Measurements from ENCODE around the gene SLC39A11. TPM values are rescaled to one million over a fixed set of nuclear protein-coding genes. Genes with fewer than 3 reads are reported as not detected.

The SLC39A11 gene
- total RNA-seq, 1 experiment from 2014 or later: 15.8 TPM

DNA sequence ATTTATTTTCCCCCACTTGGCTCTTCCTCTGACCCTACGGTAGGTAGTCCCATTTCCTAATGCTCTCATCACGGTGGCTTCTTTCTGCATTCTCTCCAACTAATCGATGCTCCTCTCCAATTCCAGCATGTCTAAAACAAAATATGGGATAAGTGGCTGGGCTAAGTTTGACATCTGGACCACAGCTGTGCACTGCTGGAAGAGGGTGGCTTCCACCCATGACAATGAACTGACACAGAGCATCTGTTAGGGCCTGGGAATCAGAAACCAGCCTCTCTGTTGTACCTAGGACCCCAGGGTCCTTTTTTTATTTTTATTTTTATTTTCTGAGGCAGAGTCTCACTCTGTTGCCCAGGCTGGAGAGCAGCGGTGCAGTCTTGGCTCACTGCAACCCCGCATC is 29.0 kb upstream of the SLC39A11 start:
- Mint-ChIP-seq H3K27me3 (ENCODE audit: insufficient read depth, unreplicated experiment) (no peaks in the 10 kb centered on the region), H3K4me3 (ENCODE audit: unreplicated experiment) (no peak overlapping the region), H3K9me3 (ENCODE audit: unreplicated experiment) (no peaks in the 10 kb centered on the region), H3K4me1 (ENCODE audit: insufficient read depth, unreplicated experiment) (no peaks in the 10 kb centered on the region), H3K36me3 (ENCODE audit: insufficient read depth, unreplicated experiment) (peaks cover 7% of the 10 kb centered on the region), H3K27ac (ENCODE audit: low read depth, unreplicated experiment) (no peak overlapping the region)
- no peak for DNase-seq (ENCODE audit: unreplicated experiment)
- CTCF ChIA-PET: interaction anchor here (0.7 kb wide), 1 partner anchor 512 kb away, joined by 3 read pairs; no protein-coding TSS in a partner anchor
- TF ChIP-seq, protein P1, sequence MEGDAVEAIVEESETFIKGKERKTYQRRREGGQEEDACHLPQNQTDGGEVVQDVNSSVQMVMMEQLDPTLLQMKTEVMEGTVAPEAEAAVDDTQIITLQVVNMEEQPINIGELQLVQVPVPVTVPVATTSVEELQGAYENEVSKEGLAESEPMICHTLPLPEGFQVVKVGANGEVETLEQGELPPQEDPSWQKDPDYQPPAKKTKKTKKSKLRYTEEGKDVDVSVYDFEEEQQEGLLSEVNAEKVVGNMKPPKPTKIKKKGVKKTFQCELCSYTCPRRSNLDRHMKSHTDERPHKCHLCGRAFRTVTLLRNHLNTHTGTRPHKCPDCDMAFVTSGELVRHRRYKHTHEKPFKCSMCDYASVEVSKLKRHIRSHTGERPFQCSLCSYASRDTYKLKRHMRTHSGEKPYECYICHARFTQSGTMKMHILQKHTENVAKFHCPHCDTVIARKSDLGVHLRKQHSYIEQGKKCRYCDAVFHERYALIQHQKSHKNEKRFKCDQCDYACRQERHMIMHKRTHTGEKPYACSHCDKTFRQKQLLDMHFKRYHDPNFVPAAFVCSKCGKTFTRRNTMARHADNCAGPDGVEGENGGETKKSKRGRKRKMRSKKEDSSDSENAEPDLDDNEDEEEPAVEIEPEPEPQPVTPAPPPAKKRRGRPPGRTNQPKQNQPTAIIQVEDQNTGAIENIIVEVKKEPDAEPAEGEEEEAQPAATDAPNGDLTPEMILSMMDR (IDR thresholded peaks at IDR 0.05; ENCODE audit: unreplicated experiment): no peak
- intact Hi-C loops (cut with micrococcal nuclease): no loop called here
- POLR2A ChIA-PET: no interaction called here
- no TSS peak for BruUV-seq (replicated peaks)

DNA sequence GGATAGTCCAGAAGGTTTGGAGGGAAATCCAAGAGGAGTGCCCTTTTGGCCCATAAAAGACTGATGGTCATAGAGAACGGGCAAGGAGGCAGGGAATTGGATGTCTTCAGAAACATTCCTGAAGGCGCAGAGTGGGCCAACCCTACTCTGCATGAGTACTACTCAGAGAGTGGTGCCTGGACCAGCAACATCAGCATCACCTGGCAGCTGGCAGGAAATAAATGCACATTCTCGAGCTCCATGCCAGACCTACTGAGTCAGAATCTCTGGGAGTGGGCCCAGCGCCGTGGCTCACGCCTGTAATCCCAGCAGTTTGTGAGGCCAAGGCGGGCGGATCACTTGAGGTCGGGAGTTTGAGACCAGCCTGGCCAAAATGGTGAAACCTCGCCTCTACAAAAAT is 27.1 kb upstream of the SLC39A11 start:
- Mint-ChIP-seq H3K36me3 (ENCODE audit: insufficient read depth, unreplicated experiment) (peaks cover 13% of the 10 kb centered on the region), H3K27me3 (ENCODE audit: insufficient read depth, unreplicated experiment) (peaks cover 12% of the 10 kb centered on the region), H3K4me3 (ENCODE audit: unreplicated experiment) (no peak overlapping the region), H3K9me3 (ENCODE audit: unreplicated experiment) (no peaks in the 10 kb centered on the region), H3K4me1 (ENCODE audit: insufficient read depth, unreplicated experiment) (no peaks in the 10 kb centered on the region), H3K27ac (ENCODE audit: low read depth, unreplicated experiment) (no peak overlapping the region)
- CTCF ChIA-PET: no interaction called here
- BruUV-seq (replicated peaks): no TSS peak
- intact Hi-C loops (cut with micrococcal nuclease): no loop called here
- TF ChIP-seq, protein P1 (IDR thresholded peaks at IDR 0.05; ENCODE audit: unreplicated experiment): no peak
- POLR2A ChIA-PET: no interaction called here
- DNase-seq (ENCODE audit: unreplicated experiment): no peak

DNA sequence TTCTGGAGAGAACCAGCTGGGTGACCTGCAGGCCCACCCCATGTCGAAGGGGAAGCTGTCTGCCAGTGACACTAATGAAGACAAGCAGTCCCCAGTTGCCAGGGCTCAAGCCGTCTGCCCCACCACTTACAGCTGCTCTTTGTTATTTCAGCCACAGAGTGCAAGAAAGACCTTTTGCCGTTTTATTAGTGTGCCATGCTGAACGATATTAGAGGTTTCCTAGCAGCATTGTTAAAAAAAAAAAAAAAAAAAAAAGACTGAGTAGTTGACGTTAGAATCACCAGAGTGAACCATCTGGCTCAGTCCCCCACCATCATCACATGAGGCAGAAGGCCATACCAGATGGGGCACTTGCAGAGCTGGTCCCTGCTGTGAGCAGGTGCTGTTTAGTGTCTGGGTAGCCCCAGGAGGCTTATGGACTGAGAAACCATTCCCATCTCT is 26.5 kb upstream of the SLC39A11 start:
- BruUV-seq (replicated peaks): no TSS peak
- peaks cover 12% of the 10 kb centered on the region for H3K27me3 Mint-ChIP-seq (ENCODE audit: insufficient read depth, unreplicated experiment)
- ChIA-PET CTCF (interaction anchor here (0.6 kb wide), 1 partner anchor 841 kb away, joined by 3 read pairs; no protein-coding TSS in a partner anchor), POLR2A (no interaction called here)
- H3K36me3 Mint-ChIP-seq (ENCODE audit: insufficient read depth, unreplicated experiment): peaks cover 13% of the 10 kb centered on the region
- H3K27ac Mint-ChIP-seq (ENCODE audit: low read depth, unreplicated experiment): no peak overlapping the region
- no peak overlapping the region for H3K4me3 Mint-ChIP-seq (ENCODE audit: unreplicated experiment)
- no peaks in the 10 kb centered on the region for H3K4me1 Mint-ChIP-seq (ENCODE audit: insufficient read depth, unreplicated experiment)
- TF ChIP-seq, protein P1 (IDR thresholded peaks at IDR 0.05; ENCODE audit: unreplicated experiment): no peak
- intact Hi-C loops (cut with micrococcal nuclease): no loop called here
- H3K9me3 Mint-ChIP-seq (ENCODE audit: unreplicated experiment): no peaks in the 10 kb centered on the region
- no peak for DNase-seq (ENCODE audit: unreplicated experiment)

DNA sequence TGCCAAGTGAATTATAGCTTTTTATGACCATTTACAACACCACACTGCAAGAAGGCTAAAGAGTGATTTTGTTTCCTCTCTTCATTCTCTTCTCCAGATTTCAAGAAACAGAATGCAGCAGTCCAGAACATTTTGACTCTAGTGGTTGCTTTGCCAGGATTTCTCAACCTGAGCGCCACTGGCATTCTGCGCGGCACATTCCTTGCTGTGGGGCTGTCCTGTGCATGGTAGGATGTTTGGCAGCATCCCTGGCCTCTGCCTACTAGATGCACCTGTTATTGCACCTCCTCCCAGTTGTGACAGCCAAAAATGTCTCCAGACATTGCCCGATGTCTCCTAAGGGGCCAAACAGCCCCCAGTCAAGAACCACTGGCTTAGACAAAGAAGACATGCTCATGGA is 25.7 kb upstream of the SLC39A11 start:
- ChIA-PET POLR2A (interaction anchor here (0.5 kb wide), 1 partner anchor 26 kb away, joined by 3 read pairs; no protein-coding TSS in a partner anchor), CTCF (no interaction called here)
- no TSS peak for BruUV-seq (replicated peaks)
- no peak for DNase-seq (ENCODE audit: unreplicated experiment)
- no peak overlapping the region for H3K27ac Mint-ChIP-seq (ENCODE audit: low read depth, unreplicated experiment)
- peaks cover 13% of the 10 kb centered on the region for H3K36me3 Mint-ChIP-seq (ENCODE audit: insufficient read depth, unreplicated experiment)
- H3K4me3 Mint-ChIP-seq (ENCODE audit: unreplicated experiment): no peak overlapping the region
- H3K4me1 Mint-ChIP-seq (ENCODE audit: insufficient read depth, unreplicated experiment): no peaks in the 10 kb centered on the region
- peaks cover 12% of the 10 kb centered on the region for H3K27me3 Mint-ChIP-seq (ENCODE audit: insufficient read depth, unreplicated experiment)
- no peaks in the 10 kb centered on the region for H3K9me3 Mint-ChIP-seq (ENCODE audit: unreplicated experiment)
- intact Hi-C loops (cut with micrococcal nuclease): no loop called here
- TF ChIP-seq, protein P1 (IDR thresholded peaks at IDR 0.05; ENCODE audit: unreplicated experiment): no peak
